H9 (cell line): Measurements from ENCODE around the gene DDX49. TPM values are rescaled to one million over a fixed set of nuclear protein-coding genes. Genes with fewer than 3 reads are reported as not detected.

Experiments used
- DNase-seq: peaks from one replicate; pipeline ENCODE4 v3.0.0-alpha.2; 2017
- H2AFZ ChIP-seq: one replicate; pipeline ENCODE4 v1.6.1; 2013; ENCODE audit warnings: mild to moderate bottlenecking, low read length, control low read depth, moderate library complexity
- H2AK5ac ChIP-seq: 2 replicates; pipeline ENCODE4 v1.6.1; 2013; ENCODE audit warnings: low read length, control low read depth, mixed read lengths; ENCODE audit not compliant: insufficient read length
- H2BK120ac ChIP-seq: one replicate; pipeline ENCODE4 v1.6.1; 2013; ENCODE audit warnings: low read depth, mild to moderate bottlenecking, low read length, control low read depth, inconsistent platforms; ENCODE audit not compliant: poor library complexity, severe bottlenecking
- H2BK12ac ChIP-seq: 2 replicates; pipeline ENCODE4 v1.6.1; 2013; ENCODE audit warnings: low read length, control low read depth, mixed read lengths, low read depth; ENCODE audit not compliant: insufficient read length
- H2BK15ac ChIP-seq: 2 replicates; pipeline ENCODE4 v1.6.1; 2013; ENCODE audit warnings: low read depth, low read length, control low read depth
- H2BK20ac ChIP-seq: one replicate; pipeline ENCODE4 v1.6.1; 2013; ENCODE audit warnings: low read depth, mild to moderate bottlenecking, low read length, control low read depth, inconsistent platforms; ENCODE audit not compliant: poor library complexity, severe bottlenecking
- H2BK5ac ChIP-seq: 2 replicates; pipeline ENCODE4 v1.6.1; 2013; ENCODE audit warnings: low read length, control low read depth, mixed read lengths; ENCODE audit not compliant: insufficient read length
- H3K14ac ChIP-seq: 2 replicates; pipeline ENCODE4 v1.6.1; 2013; ENCODE audit warnings: low read length, control low read depth; ENCODE audit not compliant: insufficient read depth
- H3K18ac ChIP-seq: 2 replicates; pipeline ENCODE4 v1.6.1; 2013; ENCODE audit warnings: low read depth, mild to moderate bottlenecking, mixed read lengths, low read length, control low read depth; ENCODE audit not compliant: insufficient read length
- H3K23ac ChIP-seq: 2 replicates; pipeline ENCODE4 v1.6.1; 2013; ENCODE audit warnings: low read length, control low read depth, mixed read lengths, low read depth; ENCODE audit not compliant: insufficient read length
- H3K23me2 ChIP-seq: 2 replicates; pipeline ENCODE4 v1.6.1; 2013; ENCODE audit warnings: low read depth, mild to moderate bottlenecking, mixed read lengths, low read length, control low read depth; ENCODE audit not compliant: insufficient read length, poor library complexity, severe bottlenecking
- H3K27ac ChIP-seq: 2 replicates; pipeline ENCODE4 v1.5.1; 2013; ENCODE audit warnings: low read length, control low read depth, mixed read lengths, low read depth; ENCODE audit not compliant: insufficient read length
- H3K27me3 ChIP-seq: 2 replicates; pipeline ENCODE4 v1.6.1; 2013; ENCODE audit warnings: low read length, control low read depth, inconsistent platforms; ENCODE audit not compliant: insufficient read depth
- H3K4ac ChIP-seq: 2 replicates; pipeline ENCODE4 v1.6.1; 2013; ENCODE audit warnings: low read depth, mild to moderate bottlenecking, control low read depth, inconsistent platforms, low read length, moderate library complexity
- H3K4me1 ChIP-seq: 2 replicates; pipeline ENCODE4 v1.6.1; 2013; ENCODE audit warnings: low read length, control low read depth, inconsistent platforms; ENCODE audit not compliant: insufficient read depth
- H3K4me2 ChIP-seq: 2 replicates; pipeline ENCODE4 v1.6.1; 2013; ENCODE audit warnings: low read length, control low read depth, mixed read lengths; ENCODE audit not compliant: insufficient read length, insufficient read depth
- H3K56ac ChIP-seq: 2 replicates; pipeline ENCODE4 v1.6.1; 2013; ENCODE audit warnings: low read depth, mild to moderate bottlenecking, mixed read lengths, low read length, control low read depth; ENCODE audit not compliant: insufficient read length
- H3K79me1 ChIP-seq: 2 replicates; pipeline ENCODE4 v1.6.1; 2013; ENCODE audit warnings: low read depth, mild to moderate bottlenecking, moderate library complexity, low read length, control low read depth, inconsistent platforms; ENCODE audit not compliant: insufficient read depth, poor library complexity, severe bottlenecking
- H3K79me2 ChIP-seq: 2 replicates; pipeline ENCODE4 v1.6.1; 2013; ENCODE audit warnings: low read length, control low read depth, inconsistent platforms; ENCODE audit not compliant: insufficient read depth
- H3K9ac ChIP-seq: 2 replicates; pipeline ENCODE4 v1.6.1; 2013; ENCODE audit warnings: low read length, control low read depth, mixed read lengths; ENCODE audit not compliant: insufficient read length; ENCODE audit errors: extremely low read depth
- H3K9me3 ChIP-seq: one replicate; pipeline ENCODE4 v1.6.1; 2013; ENCODE audit warnings: low read depth, low read length, inconsistent platforms; ENCODE audit not compliant: control insufficient read depth
- H3T11ph ChIP-seq: one replicate; pipeline ENCODE4 v1.6.1; 2013; ENCODE audit warnings: mild to moderate bottlenecking, low read length, control low read depth, inconsistent platforms
- H4K20me1 ChIP-seq: one replicate; pipeline ENCODE4 v1.6.1; 2013; ENCODE audit not compliant: control insufficient read depth, insufficient read length, insufficient read depth
- H4K5ac ChIP-seq: 2 replicates; pipeline ENCODE4 v1.6.1; 2013; ENCODE audit warnings: low read depth, mild to moderate bottlenecking, mixed read lengths, low read length, control low read depth; ENCODE audit not compliant: insufficient read length
- H4K8ac ChIP-seq: replicated peaks from 2 replicates; pipeline ENCODE4 v1.6.1; 2013; ENCODE audit warnings: low read length, control low read depth, mixed read lengths, low read depth; ENCODE audit not compliant: insufficient read length
- H4K91ac ChIP-seq: 2 replicates; pipeline ENCODE4 v1.6.1; 2013; ENCODE audit warnings: low read depth, mild to moderate bottlenecking, moderate library complexity, mixed read lengths, low read length, control low read depth; ENCODE audit not compliant: insufficient read length
- H3K27ac Mint-ChIP-seq, 3 experiments: 2 replicates in 2 of 3; 3 replicates in 1 of 3; pipeline ENCODE4 v1.8.0; 2020 to 2021; ENCODE audit warnings: mixed read lengths in 3 of 3, mild to moderate bottlenecking in 1 of 3, moderate library complexity in 1 of 3
- H3K27me3 Mint-ChIP-seq: 2 replicates; pipeline ENCODE4 v1.8.0; 2021; ENCODE audit warnings: low read depth, mild to moderate bottlenecking, moderate library complexity, mixed read lengths
- H3K36me3 Mint-ChIP-seq, 3 experiments: 2 replicates in 2 of 3; 3 replicates in 1 of 3; pipeline ENCODE4 v1.8.0; 2020 to 2021; ENCODE audit warnings: low read depth in 3 of 3, mixed read lengths in 3 of 3; ENCODE audit not compliant: insufficient read depth in 1 of 3
- H3K4me1 Mint-ChIP-seq, 2 experiments: 2 replicates each; pipeline ENCODE4 v1.8.0; 2020; ENCODE audit warnings: mixed read lengths in 2 of 2
- H3K4me3 Mint-ChIP-seq, 2 experiments: 2 replicates in 1 of 2; 3 replicates in 1 of 2; pipeline ENCODE4 v1.8.0; 2020 to 2021; ENCODE audit warnings: mild to moderate bottlenecking in 2 of 2, mixed read lengths in 2 of 2, moderate library complexity in 1 of 2
- H3K9me3 Mint-ChIP-seq, 2 experiments: 2 replicates in 1 of 2; 3 replicates in 1 of 2; pipeline ENCODE4 v1.8.0; 2020; ENCODE audit warnings: mild to moderate bottlenecking in 2 of 2, mixed read lengths in 2 of 2, moderate library complexity in 1 of 2
- WGBS: extraction: QIAGEN DNeasy Blood & Tissue Kit; methylation state at CpG from one replicate; pipeline ENCODE4 v1.1.7; 2013; ENCODE audit warnings: missing lambda C conversion rate, low lambda C conversion rate, mixed read lengths; ENCODE audit not compliant: insufficient read length; ENCODE audit errors: extremely low coverage; 5-methylcytosine and 5-hydroxymethylcytosine counted together
- total RNA-seq: library from RNA; stranded (reverse); gene quantifications from 2 replicates; pipeline ENCODE4 v1.2.1, GENCODE V29; 2021
- TF ChIP-seq, protein P1 (sequence below): fragments of 200-600 bp; sonication (generic); conservative IDR thresholded peaks from 3 replicates; pipeline ENCODE4 v1.8.0; 2021; ENCODE audit warnings: antibody characterized with exemption, mild to moderate bottlenecking

DDX49 gene
- total RNA-seq, 1 experiment from 2014 or later = 52.3 TPM

DNA sequence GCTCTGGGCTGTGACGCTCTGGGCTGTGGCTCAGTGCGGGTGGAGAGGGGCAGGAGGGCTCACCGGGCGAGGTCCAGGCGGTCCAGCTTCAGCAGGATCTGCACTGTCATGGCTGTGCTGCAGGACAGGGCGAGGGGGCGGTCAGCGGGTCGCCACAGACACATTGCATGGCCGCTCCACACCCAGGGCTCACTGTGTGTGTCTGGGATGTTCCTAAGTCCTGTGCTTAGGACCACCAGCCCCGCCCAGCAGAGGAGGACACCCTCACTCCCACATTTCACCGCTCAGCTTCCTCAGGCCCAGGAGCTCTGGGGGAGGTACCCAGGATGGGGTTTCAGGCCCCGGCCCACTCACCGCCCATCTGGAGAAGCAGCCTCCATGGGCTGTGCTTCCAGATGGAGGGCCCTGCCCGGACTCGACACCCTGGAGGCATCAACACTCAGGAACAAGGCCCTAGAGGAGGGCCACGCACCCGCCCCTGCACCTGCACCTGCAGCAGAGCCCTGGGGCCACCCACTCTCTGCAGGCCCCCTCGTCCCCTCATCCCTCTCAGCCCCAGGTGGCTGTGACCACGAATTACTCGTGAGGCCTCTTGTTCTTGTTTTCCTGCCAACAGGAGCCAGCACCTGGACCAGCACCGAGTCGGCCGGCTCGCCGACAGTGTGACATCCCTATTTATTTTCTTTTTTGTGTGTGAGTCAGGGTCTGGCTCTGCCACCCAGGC is 13.8 kb upstream of the DDX49 start:
- Histone ChIP-seq H3K79me2 (no peaks in the 10 kb centered on the region), H3K27me3 (no peaks in the 10 kb centered on the region), H3K14ac (no peak overlapping the region), H3K56ac (no peak overlapping the region), H3K4ac (no peak overlapping the region), H2BK120ac (no peak overlapping the region), H3K23ac (no peak overlapping the region), H3K79me1 (no peaks in the 10 kb centered on the region), H3K4me1 (no peaks in the 10 kb centered on the region), H4K5ac (no peak overlapping the region), H3K9ac (no peak overlapping the region), H2AK5ac (no peak overlapping the region), H2BK12ac (no peak overlapping the region), H3T11ph (no peak overlapping the region), H2AFZ (no peak overlapping the region), H4K8ac (no peak overlapping the region), H3K4me2 (no peak overlapping the region), H3K23me2 (no peaks in the 10 kb centered on the region), H4K20me1 (no peaks in the 10 kb centered on the region), H4K91ac (no peak overlapping the region), H2BK5ac (no peak overlapping the region), H3K27ac (no peak overlapping the region), H3K9me3 (no peaks in the 10 kb centered on the region), H3K18ac (no peak overlapping the region), H2BK20ac (no peak overlapping the region), H2BK15ac (no peak overlapping the region)
- H3K4me3 Mint-ChIP-seq = no peak overlapping the region
- no peaks in the 10 kb centered on the region; a peak in 1 of 5 replicates for H3K9me3 Mint-ChIP-seq
- no peak for DNase-seq
- H3K27me3 Mint-ChIP-seq = no peaks in the 10 kb centered on the region
- no CpG with 5 or more reads among the region's 26 CpGs for WGBS
- TF ChIP-seq, protein P1, sequence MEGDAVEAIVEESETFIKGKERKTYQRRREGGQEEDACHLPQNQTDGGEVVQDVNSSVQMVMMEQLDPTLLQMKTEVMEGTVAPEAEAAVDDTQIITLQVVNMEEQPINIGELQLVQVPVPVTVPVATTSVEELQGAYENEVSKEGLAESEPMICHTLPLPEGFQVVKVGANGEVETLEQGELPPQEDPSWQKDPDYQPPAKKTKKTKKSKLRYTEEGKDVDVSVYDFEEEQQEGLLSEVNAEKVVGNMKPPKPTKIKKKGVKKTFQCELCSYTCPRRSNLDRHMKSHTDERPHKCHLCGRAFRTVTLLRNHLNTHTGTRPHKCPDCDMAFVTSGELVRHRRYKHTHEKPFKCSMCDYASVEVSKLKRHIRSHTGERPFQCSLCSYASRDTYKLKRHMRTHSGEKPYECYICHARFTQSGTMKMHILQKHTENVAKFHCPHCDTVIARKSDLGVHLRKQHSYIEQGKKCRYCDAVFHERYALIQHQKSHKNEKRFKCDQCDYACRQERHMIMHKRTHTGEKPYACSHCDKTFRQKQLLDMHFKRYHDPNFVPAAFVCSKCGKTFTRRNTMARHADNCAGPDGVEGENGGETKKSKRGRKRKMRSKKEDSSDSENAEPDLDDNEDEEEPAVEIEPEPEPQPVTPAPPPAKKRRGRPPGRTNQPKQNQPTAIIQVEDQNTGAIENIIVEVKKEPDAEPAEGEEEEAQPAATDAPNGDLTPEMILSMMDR = no peak
- H3K36me3 Mint-ChIP-seq = peaks cover 4 to 23% (median 19%) of the 10 kb centered on the region in 3 experiments; a peak in 6 of 7 replicates
- peak overlapping the region in 1 of 3 experiments; percentile 69; a peak in 2 of 7 replicates for H3K27ac Mint-ChIP-seq
- no peaks in the 10 kb centered on the region for H3K4me1 Mint-ChIP-seq
